IMR-90 (cell line): ENCODE data around the gene PIGC. TPM values are rescaled to one million over a fixed set of nuclear protein-coding genes. Genes with fewer than 3 reads are reported as not detected.

Experiments used
- ATAC-seq: fragments of 200-7000 bp; cut with Tn5 transposase; 2 replicates; pipeline ENCODE4 v1.9.1; 2020; ENCODE audit warnings: low read depth, mild to moderate bottlenecking, moderate library complexity
- BruUV-seq: library from RNA; stranded (reverse); fragments of 400-500 nt; replicated peaks from 2 replicates; lab custom pipeline; 2021; lab: Mats Ljungman, UMichigan
- CTCF ChIA-PET: fragments of 300-600 bp; formaldehyde crosslinking; extraction: SDS; loops from one replicate; lab custom pipeline; 2021; ENCODE audit warnings: antibody characterized with exemption; lab: Yijun Ruan, JAX
- POLR2A ChIA-PET: fragments of 300-600 bp; sonication (Branson Sonifier 250); formaldehyde crosslinking; loops from one replicate; lab custom pipeline; 2022; ENCODE audit warnings: antibody characterized with exemption; ENCODE audit not compliant: unreplicated experiment; lab: Charles Lee
- DNase-seq: peaks from one replicate; pipeline ENCODE4 v3.0.0; 2013
- H2AFZ ChIP-seq: replicated peaks from 2 replicates; pipeline ENCODE3; 2013; ENCODE audit warnings: low read length, mild to moderate bottlenecking; ENCODE audit not compliant: poor library complexity
- H2AK5ac ChIP-seq: 2 replicates; pipeline ENCODE4 v1.6.1; 2013; ENCODE audit warnings: low read depth, low read length, inconsistent platforms
- H2AK9ac ChIP-seq: replicated peaks from 2 replicates; pipeline ENCODE3; 2013; ENCODE audit warnings: mild to moderate bottlenecking, low read depth, low read length, moderate library complexity; ENCODE audit not compliant: poor library complexity
- H2BK120ac ChIP-seq: 2 replicates; pipeline ENCODE4 v1.6.1; 2013; ENCODE audit warnings: low read depth, low read length, inconsistent platforms
- H2BK15ac ChIP-seq: 3 replicates; pipeline ENCODE4 v1.6.1; 2013; ENCODE audit warnings: low read depth, low read length, inconsistent platforms
- H2BK20ac ChIP-seq: 2 replicates; pipeline ENCODE4 v1.6.1; 2013; ENCODE audit warnings: low read depth, mild to moderate bottlenecking, inconsistent platforms, low read length, moderate library complexity
- H2BK5ac ChIP-seq: 2 replicates; pipeline ENCODE4 v1.6.1; 2013; ENCODE audit warnings: mild to moderate bottlenecking, low read depth, low read length, inconsistent platforms; ENCODE audit not compliant: poor library complexity, severe bottlenecking
- H3K14ac ChIP-seq: replicated peaks from 2 replicates; pipeline ENCODE4 v1.6.1; 2013; ENCODE audit warnings: low read depth, low read length, inconsistent platforms
- H3K18ac ChIP-seq: 2 replicates; pipeline ENCODE4 v1.6.1; 2013; ENCODE audit warnings: low read depth, low read length, control low read depth
- H3K23ac ChIP-seq: 2 replicates; pipeline ENCODE4 v1.6.1; 2013; ENCODE audit warnings: low read depth, low read length, inconsistent platforms
- H3K27ac ChIP-seq: 2 replicates; pipeline ENCODE4 v1.5.1; 2013; ENCODE audit warnings: mild to moderate bottlenecking, control low read depth, low read length; ENCODE audit not compliant: insufficient read depth
- H3K27me3 ChIP-seq: 2 replicates; pipeline ENCODE4 v1.6.1; 2013; ENCODE audit warnings: low read length; ENCODE audit not compliant: control insufficient read depth, insufficient read depth
- H3K36me3 ChIP-seq: 2 replicates; pipeline ENCODE4 v1.6.1; 2013; ENCODE audit warnings: low read length, mixed read lengths; ENCODE audit not compliant: control insufficient read depth, insufficient read depth
- H3K4ac ChIP-seq: 2 replicates; pipeline ENCODE4 v1.6.1; 2013; ENCODE audit warnings: low read depth, low read length, inconsistent platforms
- H3K4me1 ChIP-seq: 2 replicates; pipeline ENCODE4 v1.6.1; 2013; ENCODE audit warnings: low read length, mixed read lengths; ENCODE audit not compliant: control insufficient read depth, insufficient read depth
- H3K4me2 ChIP-seq: 2 replicates; pipeline ENCODE4 v1.6.1; 2013; ENCODE audit warnings: low read depth, mild to moderate bottlenecking, control low read depth, low read length, moderate library complexity
- H3K4me3 ChIP-seq: 2 replicates; pipeline ENCODE4 v1.5.1; 2013; ENCODE audit warnings: low read depth, mild to moderate bottlenecking, control low read depth, low read length, moderate library complexity; ENCODE audit not compliant: insufficient read depth
- H3K56ac ChIP-seq: 2 replicates; pipeline ENCODE4 v1.6.1; 2013; ENCODE audit warnings: low read length, inconsistent platforms; ENCODE audit not compliant: insufficient read depth; ENCODE audit errors: extremely low read depth
- H3K79me1 ChIP-seq, 2 experiments: 2 replicates each; pipeline ENCODE4 v1.6.1; 2013; ENCODE audit warnings: low read length in 2 of 2, inconsistent platforms in 1 of 2, low read depth in 1 of 2
- H3K9ac ChIP-seq: 2 replicates; pipeline ENCODE4 v1.6.1; 2013; ENCODE audit warnings: low read depth, low read length, control low read depth
- H3K9me1 ChIP-seq: 2 replicates; pipeline ENCODE4 v1.6.1; 2013; ENCODE audit warnings: low read length, inconsistent platforms; ENCODE audit not compliant: insufficient read depth
- H3K9me3 ChIP-seq: 2 replicates; pipeline ENCODE4 v1.6.1; 2013; ENCODE audit warnings: low read length; ENCODE audit not compliant: control insufficient read depth, insufficient read depth
- H4K20me1 ChIP-seq: 2 replicates; pipeline ENCODE4 v1.6.1; 2013; ENCODE audit warnings: low read length, inconsistent platforms; ENCODE audit not compliant: insufficient read depth
- H4K5ac ChIP-seq: 2 replicates; pipeline ENCODE4 v1.6.1; 2013; ENCODE audit warnings: mild to moderate bottlenecking, low read depth, low read length, control low read depth
- H4K8ac ChIP-seq, 2 experiments: 2 replicates each; pipeline ENCODE4 v1.6.1; 2013; ENCODE audit warnings: low read depth in 2 of 2, low read length in 2 of 2, control low read depth in 1 of 2, inconsistent platforms in 1 of 2
- H4K91ac ChIP-seq: 2 replicates; pipeline ENCODE4 v1.6.1; 2013; ENCODE audit warnings: low read depth, low read length, inconsistent platforms; ENCODE audit not compliant: insufficient read depth
- BHLHE40 ChIP-seq: fragments of 150-350 bp; IDR thresholded peaks from 2 replicates; pipeline ENCODE4 v1.6.1; 2016; ENCODE audit warnings: mild to moderate bottlenecking, low read depth, low read length
- MAZ ChIP-seq: IDR thresholded peaks from 2 replicates; pipeline ENCODE4 v1.6.1; 2012; ENCODE audit warnings: low read depth, mild to moderate bottlenecking, low read length, improper control_type of control experiment, moderate library complexity, borderline replicate concordance
- POLR2A ChIP-seq: IDR thresholded peaks from 2 replicates; pipeline ENCODE4 v1.6.1; 2012; ENCODE audit warnings: mild to moderate bottlenecking, low read depth, low read length
- RAD21 ChIP-seq: IDR thresholded peaks from 2 replicates; pipeline ENCODE4 v1.6.1; 2012; ENCODE audit warnings: low read length, improper control_type of control experiment
- RCOR1 ChIP-seq: IDR thresholded peaks from 2 replicates; pipeline ENCODE4 v1.6.1; 2012; ENCODE audit warnings: mild to moderate bottlenecking, low read length, improper control_type of control experiment; ENCODE audit not compliant: insufficient replicate concordance
- SMC3 ChIP-seq: fragments of 150-350 bp; IDR thresholded peaks from 2 replicates; pipeline ENCODE4 v1.6.1; 2016; ENCODE audit warnings: low read depth, mild to moderate bottlenecking, antibody characterized with exemption, low read length, moderate library complexity
- WGBS, 2 experiments: methylation state at CpG; one replicate each; pipeline versions ENCODE4 v1.1.5 to v1.1.7; 2013; ENCODE audit warnings: missing lambda C conversion rate in 2 of 2; ENCODE audit not compliant: insufficient read length in 1 of 2; ENCODE audit errors: extremely low coverage in 2 of 2; 5-methylcytosine and 5-hydroxymethylcytosine counted together
- dilution Hi-C: fragments of 300-500 bp; cut with HindIII; formaldehyde crosslinking; loops from one replicate; pipeline ENCODE4 v1.14.3; 2018; ENCODE audit warnings: low sequenced_read_pairs; ENCODE audit not compliant: unreplicated experiment
- in situ Hi-C: fragments of 300-500 bp; cut with MboI; formaldehyde crosslinking; loops from 3 replicates; pipeline ENCODE4 v1.14.3; 2019; ENCODE audit warnings: low sequenced_read_pairs, inconsistent platforms, mixed read lengths
- intact Hi-C: fragments of 100-400 bp; cut with micrococcal nuclease; formaldehyde crosslinking; loops from 2 replicates; pipeline ENCODE4 v1.10.0; 2022
- polyA plus RNA-seq, 3 experiments: library from polyadenylated mRNA; depleted of rRNA; stranded (reverse); fragments of >200 nt; gene quantifications; 2 replicates each; pipeline ENCODE4 v1.2.3, GENCODE V29; 2012; ENCODE audit warnings: low replicate concordance in 1 of 3
- total RNA-seq: library from RNA; depleted of rRNA; stranded (reverse); fragments of >200 nt; gene quantifications from 2 replicates; pipeline ENCODE4 v1.2.3, GENCODE V29; 2012
- TF ChIP-seq, protein P1 (sequence below): fragments of 150-350 bp; IDR thresholded peaks from 2 replicates; pipeline ENCODE4 v1.6.1; 2016; ENCODE audit warnings: low read depth, mild to moderate bottlenecking, low read length, moderate library complexity, borderline replicate concordance
- TF ChIP-seq, protein P2 (sequence below): fragments of 150-350 bp; IDR thresholded peaks from 2 replicates; pipeline ENCODE4 v1.6.1; 2017; ENCODE audit warnings: mild to moderate bottlenecking, antibody characterized with exemption, low read length, low read depth
- TF ChIP-seq, protein P3 (sequence below): conservative IDR thresholded peaks from 2 replicates; pipeline ENCODE4 v1.5.1; 2012; ENCODE audit warnings: mild to moderate bottlenecking, low read depth, low read length, improper control_type of control experiment

Gene PIGC
- total and polyA plus RNA-seq, 2 of the 4 experiments (the other 2 are of a cell fraction) = 14.9 to 15.8 TPM

DNA sequence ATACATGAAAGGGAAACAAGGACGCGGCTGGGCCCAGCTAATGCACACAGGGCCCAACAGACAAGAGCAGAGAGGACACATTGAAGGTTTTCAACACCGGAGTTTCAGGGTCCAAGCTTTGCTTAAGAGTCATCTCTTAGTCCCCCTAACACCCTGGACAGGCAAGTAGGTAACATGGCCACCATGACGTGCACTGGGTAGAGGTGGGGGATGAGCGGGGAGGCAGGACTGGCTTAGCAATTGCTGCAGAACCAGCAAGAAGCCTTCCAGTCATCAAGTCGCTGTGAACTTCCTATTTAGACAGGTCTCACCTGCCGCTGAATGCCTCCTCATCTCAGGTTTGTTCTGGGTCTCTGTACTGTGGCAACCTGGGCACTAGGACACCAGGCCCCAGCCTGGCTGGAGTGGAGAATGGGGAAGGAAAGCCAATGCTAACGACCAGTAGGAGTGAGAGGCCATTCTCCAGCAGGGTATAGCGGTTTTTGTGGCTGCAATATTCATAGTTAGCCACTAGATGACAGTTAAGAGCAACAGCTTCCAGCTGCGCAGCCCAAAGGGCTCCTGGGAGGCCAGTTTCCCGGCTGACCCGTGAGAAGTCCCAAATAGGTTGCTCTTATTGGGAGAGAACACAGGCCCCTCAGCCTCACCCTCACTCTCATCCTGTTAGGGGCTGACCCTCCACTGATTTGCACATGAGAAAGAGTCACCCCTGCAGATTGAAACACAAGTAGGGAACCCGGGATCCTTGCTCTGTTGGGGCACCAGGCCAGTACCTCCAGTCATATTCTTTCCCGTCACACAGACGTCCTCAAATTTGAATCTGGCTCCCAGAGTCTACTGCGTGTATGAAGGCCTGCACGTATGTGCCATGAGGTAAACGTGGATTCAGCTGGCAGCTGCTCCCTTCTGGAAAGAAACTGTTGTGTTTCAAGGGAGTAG lies 6.0 kb upstream of the PIGC start:
- no peak overlapping the region for H4K5ac ChIP-seq
- H3K4me3 ChIP-seq = no peak overlapping the region
- no peak overlapping the region; the same call in 1 of the 2 replicates for H3K4me2 ChIP-seq
- no peak overlapping the region for H3K9ac ChIP-seq
- no peak overlapping the region for H3K14ac ChIP-seq
- H3K79me1 ChIP-seq = no peaks in the 10 kb centered on the region
- no peak overlapping the region for H2BK5ac ChIP-seq
- ATAC-seq (peak; percentile 95), DNase-seq (peak; percentile 51)
- H4K8ac ChIP-seq = peak overlapping the region in 1 of 2 experiments; percentile 43; a peak in 1 of 4 replicates
- POLR2A ChIA-PET = no interaction called here
- peaks cover 10% of the 10 kb centered on the region for H3K4me1 ChIP-seq
- H3K18ac ChIP-seq = no peak overlapping the region
- no peak overlapping the region; the same call in 1 of the 2 replicates for H2BK20ac ChIP-seq
- H3K23ac ChIP-seq = no peak overlapping the region
- H2AFZ ChIP-seq = peak overlapping the region; percentile 79
- TF ChIP-seq RAD21 = peak; percentile 76
- no peak for TF ChIP-seq POLR2A
- peak; percentile 58 for TF ChIP-seq SMC3
- TF ChIP-seq, protein P1, sequence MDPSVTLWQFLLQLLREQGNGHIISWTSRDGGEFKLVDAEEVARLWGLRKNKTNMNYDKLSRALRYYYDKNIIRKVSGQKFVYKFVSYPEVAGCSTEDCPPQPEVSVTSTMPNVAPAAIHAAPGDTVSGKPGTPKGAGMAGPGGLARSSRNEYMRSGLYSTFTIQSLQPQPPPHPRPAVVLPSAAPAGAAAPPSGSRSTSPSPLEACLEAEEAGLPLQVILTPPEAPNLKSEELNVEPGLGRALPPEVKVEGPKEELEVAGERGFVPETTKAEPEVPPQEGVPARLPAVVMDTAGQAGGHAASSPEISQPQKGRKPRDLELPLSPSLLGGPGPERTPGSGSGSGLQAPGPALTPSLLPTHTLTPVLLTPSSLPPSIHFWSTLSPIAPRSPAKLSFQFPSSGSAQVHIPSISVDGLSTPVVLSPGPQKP = no peak
- TF ChIP-seq BHLHE40 = no peak
- TF ChIP-seq, protein P2, sequence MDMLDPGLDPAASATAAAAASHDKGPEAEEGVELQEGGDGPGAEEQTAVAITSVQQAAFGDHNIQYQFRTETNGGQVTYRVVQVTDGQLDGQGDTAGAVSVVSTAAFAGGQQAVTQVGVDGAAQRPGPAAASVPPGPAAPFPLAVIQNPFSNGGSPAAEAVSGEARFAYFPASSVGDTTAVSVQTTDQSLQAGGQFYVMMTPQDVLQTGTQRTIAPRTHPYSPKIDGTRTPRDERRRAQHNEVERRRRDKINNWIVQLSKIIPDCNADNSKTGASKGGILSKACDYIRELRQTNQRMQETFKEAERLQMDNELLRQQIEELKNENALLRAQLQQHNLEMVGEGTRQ = no peak
- TF ChIP-seq, protein P3, sequence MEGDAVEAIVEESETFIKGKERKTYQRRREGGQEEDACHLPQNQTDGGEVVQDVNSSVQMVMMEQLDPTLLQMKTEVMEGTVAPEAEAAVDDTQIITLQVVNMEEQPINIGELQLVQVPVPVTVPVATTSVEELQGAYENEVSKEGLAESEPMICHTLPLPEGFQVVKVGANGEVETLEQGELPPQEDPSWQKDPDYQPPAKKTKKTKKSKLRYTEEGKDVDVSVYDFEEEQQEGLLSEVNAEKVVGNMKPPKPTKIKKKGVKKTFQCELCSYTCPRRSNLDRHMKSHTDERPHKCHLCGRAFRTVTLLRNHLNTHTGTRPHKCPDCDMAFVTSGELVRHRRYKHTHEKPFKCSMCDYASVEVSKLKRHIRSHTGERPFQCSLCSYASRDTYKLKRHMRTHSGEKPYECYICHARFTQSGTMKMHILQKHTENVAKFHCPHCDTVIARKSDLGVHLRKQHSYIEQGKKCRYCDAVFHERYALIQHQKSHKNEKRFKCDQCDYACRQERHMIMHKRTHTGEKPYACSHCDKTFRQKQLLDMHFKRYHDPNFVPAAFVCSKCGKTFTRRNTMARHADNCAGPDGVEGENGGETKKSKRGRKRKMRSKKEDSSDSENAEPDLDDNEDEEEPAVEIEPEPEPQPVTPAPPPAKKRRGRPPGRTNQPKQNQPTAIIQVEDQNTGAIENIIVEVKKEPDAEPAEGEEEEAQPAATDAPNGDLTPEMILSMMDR = peak; percentile 80
- no peak for TF ChIP-seq MAZ
- TF ChIP-seq RCOR1 = no peak
- no peaks in the 10 kb centered on the region for H4K20me1 ChIP-seq
- intact Hi-C loops (loop anchor here (1.0 to 2.0 kb wide), 2 partner anchors 83 to 269 kb away; partner anchors contain the start of gene SUCO), in situ Hi-C loops (loop anchor here (5.0 kb wide), 1 partner anchor 267 kb away; no protein-coding TSS in a partner anchor), dilution Hi-C loops (no loop called here)
- H3K9me3 ChIP-seq = no peaks in the 10 kb centered on the region
- CTCF ChIA-PET = interaction anchor here (0.6 to 1.6 kb wide), 2 partner anchors 23 to 270 kb away, joined by 3 to 10 read pairs; no protein-coding TSS in a partner anchor
- WGBS, 2 experiments = 54% methylated on average over 6 of the region's 18 CpGs; no CpG with 5 or more reads in 1 of the 2 experiments
- H3K36me3 ChIP-seq = no peaks in the 10 kb centered on the region
- no peak overlapping the region for H4K91ac ChIP-seq
- H2BK120ac ChIP-seq = no peak overlapping the region
- peaks cover 5% of the 10 kb centered on the region for H3K27me3 ChIP-seq
- no peak overlapping the region for H3K27ac ChIP-seq
- H2AK5ac ChIP-seq = no peak overlapping the region
- BruUV-seq = no TSS peak
- H3K56ac ChIP-seq = no peak overlapping the region
- H3K9me1 ChIP-seq = peaks cover 7% of the 10 kb centered on the region; the same call in 1 of the 2 replicates
- H2AK9ac ChIP-seq = no peak overlapping the region
- H2BK15ac ChIP-seq = no peak overlapping the region; the same call in 2 of the 3 replicates
- no peak overlapping the region for H3K4ac ChIP-seq
